ENCODE results near the gene FYN.

DNA sequence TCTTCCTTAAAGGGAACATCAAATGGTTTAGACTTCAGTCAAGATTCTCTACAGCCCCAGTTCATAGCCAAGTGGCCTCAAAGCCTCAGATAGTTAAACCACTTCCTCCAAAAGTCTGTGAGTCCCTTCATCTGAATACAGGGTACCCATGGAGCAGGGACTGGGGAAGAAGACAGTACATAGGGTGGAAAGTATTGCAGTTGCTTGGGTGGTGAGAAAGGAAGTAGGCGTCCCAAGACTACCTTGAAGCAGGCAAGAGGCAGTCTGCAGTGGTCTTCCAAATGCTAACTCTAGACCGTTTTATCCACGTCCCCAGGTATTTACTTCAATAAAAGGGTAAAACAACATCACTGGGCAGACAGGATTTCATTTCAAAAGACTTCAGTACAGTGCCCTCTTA, 2.0 kb downstream of the FYN start:
- no peak for TF ChIP-seq MXI1 (IDR thresholded peaks at IDR 0.05; ENCODE audit: borderline replicate concordance, low read depth, low read length)
- TF ChIP-seq RAD21 (IDR thresholded peaks at IDR 0.05; ENCODE audit: low read length) = no peak
- no peak for TF ChIP-seq RCOR1 (IDR thresholded peaks at IDR 0.05; ENCODE audit: insufficient replicate concordance, low read length)
- TF ChIP-seq, protein P1, sequence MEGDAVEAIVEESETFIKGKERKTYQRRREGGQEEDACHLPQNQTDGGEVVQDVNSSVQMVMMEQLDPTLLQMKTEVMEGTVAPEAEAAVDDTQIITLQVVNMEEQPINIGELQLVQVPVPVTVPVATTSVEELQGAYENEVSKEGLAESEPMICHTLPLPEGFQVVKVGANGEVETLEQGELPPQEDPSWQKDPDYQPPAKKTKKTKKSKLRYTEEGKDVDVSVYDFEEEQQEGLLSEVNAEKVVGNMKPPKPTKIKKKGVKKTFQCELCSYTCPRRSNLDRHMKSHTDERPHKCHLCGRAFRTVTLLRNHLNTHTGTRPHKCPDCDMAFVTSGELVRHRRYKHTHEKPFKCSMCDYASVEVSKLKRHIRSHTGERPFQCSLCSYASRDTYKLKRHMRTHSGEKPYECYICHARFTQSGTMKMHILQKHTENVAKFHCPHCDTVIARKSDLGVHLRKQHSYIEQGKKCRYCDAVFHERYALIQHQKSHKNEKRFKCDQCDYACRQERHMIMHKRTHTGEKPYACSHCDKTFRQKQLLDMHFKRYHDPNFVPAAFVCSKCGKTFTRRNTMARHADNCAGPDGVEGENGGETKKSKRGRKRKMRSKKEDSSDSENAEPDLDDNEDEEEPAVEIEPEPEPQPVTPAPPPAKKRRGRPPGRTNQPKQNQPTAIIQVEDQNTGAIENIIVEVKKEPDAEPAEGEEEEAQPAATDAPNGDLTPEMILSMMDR (conservative IDR thresholded peaks at IDR 0.05; ENCODE audit: low read depth, low read length) = no peak
- no peak for TF ChIP-seq CEBPB (IDR thresholded peaks at IDR 0.05; ENCODE audit: low read depth, low read length)
- TF ChIP-seq MAFK (IDR thresholded peaks at IDR 0.05; ENCODE audit: low read depth, low read length) = no peak
- TF ChIP-seq POLR2A (IDR thresholded peaks at IDR 0.05; ENCODE audit: low read depth, low read length) = no peak
- TF ChIP-seq, protein P2, sequence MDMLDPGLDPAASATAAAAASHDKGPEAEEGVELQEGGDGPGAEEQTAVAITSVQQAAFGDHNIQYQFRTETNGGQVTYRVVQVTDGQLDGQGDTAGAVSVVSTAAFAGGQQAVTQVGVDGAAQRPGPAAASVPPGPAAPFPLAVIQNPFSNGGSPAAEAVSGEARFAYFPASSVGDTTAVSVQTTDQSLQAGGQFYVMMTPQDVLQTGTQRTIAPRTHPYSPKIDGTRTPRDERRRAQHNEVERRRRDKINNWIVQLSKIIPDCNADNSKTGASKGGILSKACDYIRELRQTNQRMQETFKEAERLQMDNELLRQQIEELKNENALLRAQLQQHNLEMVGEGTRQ (IDR thresholded peaks at IDR 0.05; ENCODE audit: low read depth, low read length) = no peak

All from IMR-90 (cell line).